MM.1S (cell line): Measurements from ENCODE around the gene SLC6A11.

Experiments used
- DNase-seq: peaks from one replicate; pipeline ENCODE4 v3.0.0-alpha.2; 2015
- H2AFZ ChIP-seq: fragments of 300-600 bp; sonication (generic); 2 replicates; pipeline ENCODE4 v1.6.0; 2016; ENCODE audit warnings: antibody characterized with exemption, low read length
- H3F3A ChIP-seq: fragments of 300-600 bp; sonication (generic); 2 replicates; pipeline ENCODE4 v1.6.1; 2016; ENCODE audit warnings: mild to moderate bottlenecking, antibody characterized with exemption, low read length, moderate library complexity, mixed read lengths; ENCODE audit not compliant: insufficient read depth
- H3K27ac ChIP-seq: fragments of 300-600 bp; sonication (generic); 2 replicates; pipeline ENCODE4 v1.5.1; 2016; ENCODE audit warnings: mild to moderate bottlenecking, low read length
- H3K27me3 ChIP-seq: fragments of 300-600 bp; sonication (generic); replicated peaks from 2 replicates; pipeline ENCODE4 v1.6.0; 2016; ENCODE audit warnings: low read length; ENCODE audit not compliant: insufficient read depth
- H3K36me3 ChIP-seq: fragments of 300-600 bp; sonication (generic); replicated peaks from 2 replicates; pipeline ENCODE4 v1.6.1; 2016; ENCODE audit warnings: mild to moderate bottlenecking, low read length, mixed read lengths; ENCODE audit not compliant: insufficient read depth
- H3K4me1 ChIP-seq: fragments of 300-600 bp; sonication (generic); 2 replicates; pipeline ENCODE4 v1.6.1; 2016; ENCODE audit warnings: low read length, mixed read lengths
- H3K4me2 ChIP-seq: fragments of 300-600 bp; sonication (generic); 2 replicates; pipeline ENCODE4 v1.6.0; 2016; ENCODE audit warnings: low read depth, low read length
- H3K4me3 ChIP-seq: fragments of 300-600 bp; sonication (generic); 2 replicates; pipeline ENCODE4 v1.5.1; 2016; ENCODE audit warnings: low read length, mixed read lengths
- H3K79me2 ChIP-seq: fragments of 300-600 bp; sonication (generic); 2 replicates; pipeline ENCODE4 v1.6.1; 2016; ENCODE audit warnings: mixed run types, low read length, mixed read lengths
- H3K9ac ChIP-seq: fragments of 300-600 bp; sonication (generic); 2 replicates; pipeline ENCODE4 v1.6.1; 2016; ENCODE audit warnings: low read length, mixed read lengths
- H3K9me2 ChIP-seq: fragments of 300-600 bp; sonication (generic); replicated peaks from 2 replicates; pipeline ENCODE4 v1.6.1; 2016; ENCODE audit warnings: mild to moderate bottlenecking, low read length, mixed read lengths; ENCODE audit not compliant: insufficient read depth
- H3K9me3 ChIP-seq: fragments of 300-600 bp; sonication (generic); replicated peaks from 2 replicates; pipeline ENCODE4 v1.6.1; 2016; ENCODE audit warnings: mild to moderate bottlenecking, low read length, mixed read lengths; ENCODE audit not compliant: insufficient read depth
- H4K20me1 ChIP-seq: fragments of 300-600 bp; sonication (generic); 2 replicates; pipeline ENCODE4 v1.6.1; 2016; ENCODE audit warnings: mild to moderate bottlenecking, low read length, moderate library complexity, mixed read lengths; ENCODE audit not compliant: insufficient read depth
- CTCF ChIP-seq: fragments of 300-600 bp; sonication (generic); IDR thresholded peaks from 2 replicates; pipeline ENCODE4 v1.5.1; 2016; ENCODE audit warnings: antibody characterized with exemption, low read length, mixed read lengths
- EZH2 ChIP-seq: fragments of 300-600 bp; sonication (generic); optimal IDR thresholded peaks from 2 replicates; pipeline ENCODE3; 2017; ENCODE audit warnings: low read depth, mild to moderate bottlenecking, antibody characterized with exemption, low read length, mixed read lengths
- EZH2phosphoT487 ChIP-seq: fragments of 300-600 bp; sonication (generic); IDR thresholded peaks from 2 replicates; pipeline ENCODE4 v1.6.1; 2018; ENCODE audit warnings: antibody characterized with exemption, low read length

SLC6A11 gene

GRCh38 chr3:10983219-10983916 is 167.3 kb downstream of the SLC6A11 start:
- no peak overlapping the region for H2AFZ ChIP-seq
- TF ChIP-seq CTCF, result peak; percentile 69
- TF ChIP-seq EZH2, result no peak
- no peaks in the 10 kb centered on the region for H3K9me3 ChIP-seq
- no peaks in the 10 kb centered on the region for H4K20me1 ChIP-seq
- no peaks in the 10 kb centered on the region for H3F3A ChIP-seq
- H3K79me2 ChIP-seq, result no peaks in the 10 kb centered on the region
- no peak overlapping the region for H3K4me2 ChIP-seq
- no peak overlapping the region for H3K4me3 ChIP-seq
- no peak overlapping the region for H3K27ac ChIP-seq
- peak; percentile 30 for DNase-seq
- no peaks in the 10 kb centered on the region for H3K9me2 ChIP-seq
- no peaks in the 10 kb centered on the region for H3K36me3 ChIP-seq
- H3K9ac ChIP-seq, result no peak overlapping the region
- H3K4me1 ChIP-seq, result no peaks in the 10 kb centered on the region
- H3K27me3 ChIP-seq, result peaks cover 7% of the 10 kb centered on the region

GRCh38 chr3:10984371-10984896 is 168.4 kb downstream of the SLC6A11 start:
- H3K4me3 ChIP-seq, result no peak overlapping the region
- no peak overlapping the region for H3K27ac ChIP-seq
- H3K27me3 ChIP-seq, result peaks cover 10% of the 10 kb centered on the region
- no peaks in the 10 kb centered on the region for H3K36me3 ChIP-seq
- no peaks in the 10 kb centered on the region for H3K4me1 ChIP-seq
- no peak overlapping the region for H3K4me2 ChIP-seq
- H4K20me1 ChIP-seq, result no peaks in the 10 kb centered on the region
- no peak for DNase-seq
- H2AFZ ChIP-seq, result no peak overlapping the region
- no peak overlapping the region for H3K9ac ChIP-seq
- H3F3A ChIP-seq, result no peaks in the 10 kb centered on the region
- no peaks in the 10 kb centered on the region for H3K79me2 ChIP-seq
- H3K9me3 ChIP-seq, result no peaks in the 10 kb centered on the region
- TF ChIP-seq EZH2 (no peak), CTCF (no peak), EZH2phosphoT487 (no peak)
- no peaks in the 10 kb centered on the region for H3K9me2 ChIP-seq

GRCh38 chr3:10985181-10985580 is 169.2 kb downstream of the SLC6A11 start:
- H3K9ac ChIP-seq, result no peak overlapping the region
- H3K4me1 ChIP-seq, result no peaks in the 10 kb centered on the region
- H3K27ac ChIP-seq, result no peak overlapping the region
- H2AFZ ChIP-seq, result no peak overlapping the region
- peaks cover 12% of the 10 kb centered on the region for H3K27me3 ChIP-seq
- H3K79me2 ChIP-seq, result no peaks in the 10 kb centered on the region
- H3K4me3 ChIP-seq, result no peak overlapping the region
- no peaks in the 10 kb centered on the region for H3F3A ChIP-seq
- TF ChIP-seq EZH2 (no peak), EZH2phosphoT487 (no peak), CTCF (no peak)
- DNase-seq, result no peak
- no peaks in the 10 kb centered on the region for H3K36me3 ChIP-seq
- no peak overlapping the region for H3K4me2 ChIP-seq
- no peaks in the 10 kb centered on the region for H3K9me3 ChIP-seq
- no peaks in the 10 kb centered on the region for H3K9me2 ChIP-seq
- H4K20me1 ChIP-seq, result no peaks in the 10 kb centered on the region
